ENCODE results near the gene POFUT2. TPM values are rescaled to one million over a fixed set of nuclear protein-coding genes. Genes with fewer than 3 reads are reported as not detected.

Gene POFUT2
- total RNA-seq, 2 experiments from 2014 or later: 17.0 to 20.5 TPM

GRCh38 chr21:45220714-45221490 lies 66.8 kb downstream of the POFUT2 start:
- no peak overlapping the region for H3K4me3 ChIP-seq (ENCODE audit: low read depth, low read length, poor library complexity, severe bottlenecking)
- no peaks in the 10 kb centered on the region for H3K4me1 ChIP-seq (ENCODE audit: insufficient read depth, low read length, poor library complexity, severe bottlenecking)
- no peak overlapping the region for H3K27ac ChIP-seq (ENCODE audit: low read depth, low read length, poor library complexity, severe bottlenecking)
- no TSS peak for BruUV-seq (replicated peaks)
- no peaks in the 10 kb centered on the region for H3K79me2 ChIP-seq (ENCODE audit: insufficient read depth, low read depth, low read length)
- ChIA-PET POLR2A (no interaction called here), CTCF (ENCODE audit: unreplicated experiment) (no interaction called here)
- intact Hi-C loops (cut with micrococcal nuclease; ENCODE audit: unreplicated experiment): no loop called here
- no peaks in the 10 kb centered on the region for H3K36me3 ChIP-seq (ENCODE audit: insufficient read depth, low read length)
- no peak overlapping the region for H2AFZ ChIP-seq (ENCODE audit: low read length)
- no peaks in the 10 kb centered on the region for H3K9me2 ChIP-seq (ENCODE audit: insufficient read depth, low read length)
- no peak for DNase-seq (ENCODE audit: low spot score)
- peaks cover 9% of the 10 kb centered on the region; the same call in 1 of the 2 replicates for H3K9me3 ChIP-seq (ENCODE audit: low read length)
- no peak overlapping the region for H3K4me2 ChIP-seq (ENCODE audit: low read length)
- TF ChIP-seq EZH2phosphoT487 (IDR thresholded peaks at IDR 0.05; ENCODE audit: borderline replicate concordance, low read depth, low read length) (no peak), CTCF (conservative IDR thresholded peaks at IDR 0.05; ENCODE audit: low read length) (no peak)
- H4K20me1 ChIP-seq (ENCODE audit: insufficient read depth, low read length): no peaks in the 10 kb centered on the region

- BruUV-seq (replicated peaks): no TSS peak
- H3K4me1 ChIP-seq (ENCODE audit: insufficient read depth, low read length, poor library complexity, severe bottlenecking): no peaks in the 10 kb centered on the region
- H3K4me2 ChIP-seq (ENCODE audit: low read length): no peak overlapping the region
- ChIA-PET POLR2A (no interaction called here), CTCF (ENCODE audit: unreplicated experiment) (no interaction called here)
- H3K79me2 ChIP-seq (ENCODE audit: insufficient read depth, low read depth, low read length): no peaks in the 10 kb centered on the region
- no peak overlapping the region for H3K27ac ChIP-seq (ENCODE audit: low read depth, low read length, poor library complexity, severe bottlenecking)
- H3K9me3 ChIP-seq (ENCODE audit: low read length): peaks cover 9% of the 10 kb centered on the region; the same call in 1 of the 2 replicates
- H3K9me2 ChIP-seq (ENCODE audit: insufficient read depth, low read length): no peaks in the 10 kb centered on the region
- intact Hi-C loops (cut with micrococcal nuclease; ENCODE audit: unreplicated experiment): no loop called here
- no peak for TF ChIP-seq EZH2phosphoT487 (IDR thresholded peaks at IDR 0.05; ENCODE audit: borderline replicate concordance, low read depth, low read length)
- no peak for TF ChIP-seq CTCF (conservative IDR thresholded peaks at IDR 0.05; ENCODE audit: low read length)
- no peaks in the 10 kb centered on the region for H4K20me1 ChIP-seq (ENCODE audit: insufficient read depth, low read length)
- H3K4me3 ChIP-seq (ENCODE audit: low read depth, low read length, poor library complexity, severe bottlenecking): no peak overlapping the region
- no peak overlapping the region for H2AFZ ChIP-seq (ENCODE audit: low read length)
- H3K36me3 ChIP-seq (ENCODE audit: insufficient read depth, low read length): no peaks in the 10 kb centered on the region
- DNase-seq (ENCODE audit: low spot score): no peak
Observed at GRCh38 chr21:45220071-45220481, 67.6 kb downstream of the POFUT2 start.

- Histone ChIP-seq H3K79me2 (ENCODE audit: insufficient read depth, low read depth, low read length) (no peaks in the 10 kb centered on the region), H3K9me2 (ENCODE audit: insufficient read depth, low read length) (no peaks in the 10 kb centered on the region), H3K36me3 (ENCODE audit: insufficient read depth, low read length) (no peaks in the 10 kb centered on the region), H3K4me1 (ENCODE audit: insufficient read depth, low read length, poor library complexity, severe bottlenecking) (no peaks in the 10 kb centered on the region), H3K4me3 (ENCODE audit: low read depth, low read length, poor library complexity, severe bottlenecking) (no peak overlapping the region), H3K9me3 (ENCODE audit: low read length) (peaks cover 9% of the 10 kb centered on the region; the same call in 1 of the 2 replicates), H4K20me1 (ENCODE audit: insufficient read depth, low read length) (no peaks in the 10 kb centered on the region), H2AFZ (ENCODE audit: low read length) (no peak overlapping the region), H3K27ac (ENCODE audit: low read depth, low read length, poor library complexity, severe bottlenecking) (no peak overlapping the region), H3K4me2 (ENCODE audit: low read length) (no peak overlapping the region)
- ChIA-PET CTCF (ENCODE audit: unreplicated experiment) (no interaction called here), POLR2A (interaction anchor here (1.0 kb wide), 1 partner anchor 20 kb away, joined by 3 read pairs; no protein-coding TSS in a partner anchor)
- TF ChIP-seq EZH2phosphoT487 (IDR thresholded peaks at IDR 0.05; ENCODE audit: borderline replicate concordance, low read depth, low read length): no peak
- no peak for TF ChIP-seq CTCF (conservative IDR thresholded peaks at IDR 0.05; ENCODE audit: low read length)
- no TSS peak for BruUV-seq (replicated peaks)
- no peak for DNase-seq (ENCODE audit: low spot score)
- intact Hi-C loops (cut with micrococcal nuclease; ENCODE audit: unreplicated experiment): no loop called here
Observed at GRCh38 chr21:45219517-45219916, 68.2 kb downstream of the POFUT2 start.
